Fibroblast of lung (primary cell): ENCODE results near the gene TNFRSF1A.

Source experiments
- EZH2 ChIP-seq: IDR thresholded peaks from 2 replicates; pipeline ENCODE4 v1.5.1; 2012; ENCODE audit warnings: low read length, control low read depth, mild to moderate bottlenecking; ENCODE audit errors: missing control alignments
- TF ChIP-seq, protein P1 (sequence below), 2 donors: IDR thresholded peaks in 1 of 2; conservative IDR thresholded peaks in 1 of 2; 1 replicate in 1 of 2; 2 replicates in 1 of 2; pipeline ENCODE4 v1.5.1; 2011 to 2012; ENCODE audit warnings: low read length in 2 of 2, control low read depth in 1 of 2, inconsistent platforms in 1 of 2, low read depth in 1 of 2, mild to moderate bottlenecking in 1 of 2

DNA sequence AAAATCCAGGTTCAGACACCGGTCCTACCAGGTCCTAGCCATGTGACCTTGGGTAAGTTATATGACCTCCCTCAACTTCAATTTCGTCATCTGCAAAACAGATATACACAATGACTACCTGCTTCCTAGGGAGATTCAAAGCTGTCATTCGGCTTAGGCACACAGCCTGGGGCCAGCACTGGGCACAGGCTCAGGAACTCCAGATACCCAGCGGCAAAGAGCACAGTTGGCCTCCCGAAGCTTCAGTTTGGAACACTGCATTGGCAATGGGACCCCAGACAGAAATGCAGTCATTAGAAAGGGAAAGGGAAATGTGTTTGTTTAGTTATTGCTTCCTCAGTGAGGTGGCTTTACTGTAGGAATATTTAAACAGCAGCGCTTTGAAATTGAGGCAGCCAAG, 20.0 kb downstream of the TNFRSF1A start:
- TF ChIP-seq, protein P1, sequence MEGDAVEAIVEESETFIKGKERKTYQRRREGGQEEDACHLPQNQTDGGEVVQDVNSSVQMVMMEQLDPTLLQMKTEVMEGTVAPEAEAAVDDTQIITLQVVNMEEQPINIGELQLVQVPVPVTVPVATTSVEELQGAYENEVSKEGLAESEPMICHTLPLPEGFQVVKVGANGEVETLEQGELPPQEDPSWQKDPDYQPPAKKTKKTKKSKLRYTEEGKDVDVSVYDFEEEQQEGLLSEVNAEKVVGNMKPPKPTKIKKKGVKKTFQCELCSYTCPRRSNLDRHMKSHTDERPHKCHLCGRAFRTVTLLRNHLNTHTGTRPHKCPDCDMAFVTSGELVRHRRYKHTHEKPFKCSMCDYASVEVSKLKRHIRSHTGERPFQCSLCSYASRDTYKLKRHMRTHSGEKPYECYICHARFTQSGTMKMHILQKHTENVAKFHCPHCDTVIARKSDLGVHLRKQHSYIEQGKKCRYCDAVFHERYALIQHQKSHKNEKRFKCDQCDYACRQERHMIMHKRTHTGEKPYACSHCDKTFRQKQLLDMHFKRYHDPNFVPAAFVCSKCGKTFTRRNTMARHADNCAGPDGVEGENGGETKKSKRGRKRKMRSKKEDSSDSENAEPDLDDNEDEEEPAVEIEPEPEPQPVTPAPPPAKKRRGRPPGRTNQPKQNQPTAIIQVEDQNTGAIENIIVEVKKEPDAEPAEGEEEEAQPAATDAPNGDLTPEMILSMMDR (conservative IDR thresholded peaks at IDR 0.05 in 1 of 2, IDR thresholded peaks at IDR 0.05 in 1 of 2; ENCODE audit: low read depth in 1 of 2, low read length in 2 of 2) = no peak
- no peak for TF ChIP-seq EZH2
